Mesodermal cell (in vitro differentiated cells): Measurements from ENCODE around the gene MYBL2.

Source experiments
- H3K27ac ChIP-seq: 2 replicates; pipeline ENCODE4 v1.7.0; 2013; ENCODE audit warnings: mild to moderate bottlenecking, low read depth, low read length, moderate library complexity; ENCODE audit not compliant: severe bottlenecking
- H3K36me3 ChIP-seq: 2 replicates; pipeline ENCODE4 v1.7.1; 2013; ENCODE audit warnings: mild to moderate bottlenecking, low read length, moderate library complexity; ENCODE audit not compliant: control insufficient read depth, insufficient read depth
- H3K4me1 ChIP-seq: one replicate; pipeline ENCODE4 v1.7.1; 2013; ENCODE audit warnings: mild to moderate bottlenecking, low read length; ENCODE audit not compliant: insufficient read depth, control insufficient read depth, poor library complexity, severe bottlenecking
- H3K4me3 ChIP-seq: 2 replicates; pipeline ENCODE4 v1.7.0; 2013; ENCODE audit warnings: low read length, control low read depth, mild to moderate bottlenecking; ENCODE audit not compliant: insufficient read depth, poor library complexity, severe bottlenecking; ENCODE audit errors: extremely low read depth
- H3K9me3 ChIP-seq: 2 replicates; pipeline ENCODE4 v1.7.1; 2013; ENCODE audit warnings: mild to moderate bottlenecking, low read length, moderate library complexity; ENCODE audit not compliant: control insufficient read depth
- WGBS, 2 experiments: methylation state at CpG; one replicate each; pipeline ENCODE4 v1.1.5; 2013; ENCODE audit warnings: missing lambda C conversion rate in 2 of 2; ENCODE audit not compliant: insufficient coverage in 2 of 2; 5-methylcytosine and 5-hydroxymethylcytosine counted together

MYBL2 gene

DNA sequence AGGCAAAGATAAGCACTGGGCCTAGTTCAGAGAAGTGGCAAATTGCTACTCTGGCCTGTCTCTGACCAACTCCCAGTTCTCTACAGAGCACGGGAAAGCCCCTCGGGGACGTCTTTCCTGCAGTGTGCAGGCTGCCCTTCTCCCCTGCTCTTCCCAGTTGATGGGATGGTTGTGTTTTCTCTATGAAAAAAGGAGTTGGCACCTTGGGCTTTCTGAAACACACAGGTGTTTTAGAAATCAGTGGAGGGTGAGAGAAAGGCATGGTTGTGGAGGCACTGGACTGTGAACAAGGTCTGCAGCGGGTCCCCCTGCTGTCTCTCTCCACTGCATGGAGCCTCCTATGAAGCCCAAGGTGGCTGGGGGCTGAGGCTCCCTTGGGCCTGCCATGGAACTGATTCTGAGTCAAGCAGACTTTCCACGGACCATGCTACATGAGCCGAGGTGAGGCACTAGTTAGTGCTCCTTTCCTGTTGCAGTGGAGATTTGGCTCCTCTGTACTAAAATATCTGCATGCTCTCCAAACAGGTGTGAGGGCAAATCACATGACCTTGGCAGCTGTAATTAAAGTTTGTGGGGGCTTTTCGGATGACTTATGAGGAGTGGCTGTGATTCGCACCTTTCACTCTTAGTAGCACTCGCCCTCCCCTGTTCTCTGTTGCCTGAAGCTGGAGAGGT lies 43.6 kb downstream of the MYBL2 start:
- no peak overlapping the region for H3K27ac ChIP-seq
- H3K36me3 ChIP-seq = peaks cover 93% of the 10 kb centered on the region
- H3K4me1 ChIP-seq = no peaks in the 10 kb centered on the region
- no peak overlapping the region for H3K4me3 ChIP-seq
- no peaks in the 10 kb centered on the region for H3K9me3 ChIP-seq
- 92 to 100% methylated on average over 2 to 8 of the region's 9 CpGs for WGBS, 2 experiments

- Histone ChIP-seq H3K4me1 (no peaks in the 10 kb centered on the region), H3K27ac (no peak overlapping the region), H3K36me3 (peaks cover 95% of the 10 kb centered on the region), H3K9me3 (no peaks in the 10 kb centered on the region), H3K4me3 (no peak overlapping the region)
- WGBS, 2 experiments = 96 to 100% methylated on average over 6 to 15 of the region's 15 CpGs
These were observed 44.3 kb downstream of the MYBL2 start for GRCh38 chr20:43711098-43711654.

GRCh38 chr20:43715044-43715443 lies 48.1 kb downstream of the MYBL2 start:
- H3K4me3 ChIP-seq = no peak overlapping the region
- no peaks in the 10 kb centered on the region for H3K9me3 ChIP-seq
- WGBS, 2 experiments = 93 to 97% methylated on average over 6 to 7 of the region's 9 CpGs
- peaks cover 74% of the 10 kb centered on the region for H3K36me3 ChIP-seq
- no peaks in the 10 kb centered on the region for H3K4me1 ChIP-seq
- no peak overlapping the region for H3K27ac ChIP-seq

DNA sequence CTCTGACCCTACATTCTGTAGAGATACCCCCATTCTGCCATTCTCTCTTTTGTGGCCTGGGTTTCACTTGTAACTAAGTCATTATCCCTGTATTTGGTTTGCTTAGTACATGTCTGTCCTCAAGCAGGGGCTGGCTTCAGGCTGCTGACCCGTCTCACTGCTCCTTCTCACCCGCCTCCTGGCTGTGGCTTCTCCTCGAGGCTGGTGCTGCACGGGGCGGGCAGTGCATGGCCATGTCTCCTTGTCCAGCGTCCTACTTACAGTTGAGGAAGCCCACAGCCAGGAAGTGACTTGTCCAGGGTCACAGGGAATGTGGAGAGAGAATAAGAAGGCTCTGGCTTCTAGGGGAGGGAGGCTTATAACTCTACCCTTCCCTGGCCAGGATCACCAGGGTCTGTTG lies 48.6 kb downstream of the MYBL2 start:
- H3K9me3 ChIP-seq = no peaks in the 10 kb centered on the region
- H3K27ac ChIP-seq = no peak overlapping the region
- no peaks in the 10 kb centered on the region for H3K4me1 ChIP-seq
- H3K4me3 ChIP-seq = no peak overlapping the region
- H3K36me3 ChIP-seq = peaks cover 69% of the 10 kb centered on the region
- 86 to 93% methylated on average over 1 to 2 of the region's 6 CpGs for WGBS, 2 experiments

DNA sequence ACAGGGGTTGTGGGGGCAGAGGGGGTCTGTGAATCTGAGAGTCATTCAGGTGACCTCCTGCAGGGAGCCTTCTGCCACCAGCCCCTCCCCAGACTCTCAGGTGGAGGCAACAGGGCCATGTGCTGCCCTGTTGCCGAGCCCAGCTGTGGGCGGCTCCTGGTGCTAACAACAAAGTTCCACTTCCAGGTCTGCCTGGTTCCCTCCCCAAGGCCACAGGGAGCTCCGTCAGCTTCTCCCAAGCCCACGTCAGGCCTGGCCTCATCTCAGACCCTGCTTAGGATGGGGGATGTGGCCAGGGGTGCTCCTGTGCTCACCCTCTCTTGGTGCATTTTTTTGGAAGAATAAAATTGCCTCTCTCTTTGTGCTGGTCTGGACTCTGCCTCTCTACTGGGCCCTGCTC lies 49.2 kb downstream of the MYBL2 start:
- Histone ChIP-seq H3K4me1 (no peaks in the 10 kb centered on the region), H3K9me3 (no peaks in the 10 kb centered on the region), H3K4me3 (no peak overlapping the region), H3K36me3 (peaks cover 63% of the 10 kb centered on the region), H3K27ac (no peak overlapping the region)
- WGBS, 2 experiments = 72 to 85% methylated on average over 2 of the region's 4 CpGs

DNA sequence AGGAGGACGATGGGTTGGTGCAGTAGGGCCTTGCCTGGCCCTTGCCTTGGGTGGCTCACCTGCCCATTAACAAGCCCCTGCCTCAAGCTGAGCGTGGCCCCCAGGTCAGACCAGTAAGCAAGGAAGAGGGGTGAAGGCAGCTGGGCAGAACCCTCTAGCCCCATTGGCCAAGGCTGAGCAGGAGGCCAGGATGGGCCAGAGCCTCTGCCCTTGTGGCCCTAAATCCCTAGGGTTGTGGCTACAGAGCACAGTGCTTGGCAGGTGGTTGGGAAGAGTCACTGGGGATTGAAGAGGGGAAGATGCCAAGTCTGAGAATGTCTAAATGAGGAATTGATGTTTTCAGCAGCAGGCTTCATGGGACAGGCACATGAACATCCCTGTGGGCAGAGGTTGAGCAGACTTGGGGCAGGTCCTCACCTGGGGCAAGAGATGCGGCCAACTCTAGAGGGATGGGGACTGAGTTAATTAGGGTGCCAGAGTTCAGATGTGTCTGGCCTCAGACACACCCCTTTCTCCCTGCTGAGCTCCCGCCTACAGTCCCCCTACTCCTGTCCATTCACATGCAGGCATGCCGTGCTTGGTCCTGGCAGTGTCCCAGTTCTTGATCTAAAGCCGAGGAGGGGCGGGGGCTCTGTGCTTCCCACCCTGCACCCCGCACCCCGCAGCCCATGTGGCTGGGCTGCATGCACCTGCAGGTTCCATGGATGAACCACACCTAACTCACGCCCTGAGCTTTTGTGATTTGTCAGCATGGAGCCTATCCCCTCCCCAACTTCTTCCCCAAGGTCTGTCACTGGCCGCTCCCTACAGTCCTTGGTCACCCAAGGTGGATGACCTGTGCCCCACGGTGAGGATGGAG lies 50.1 kb downstream of the MYBL2 start:
- Histone ChIP-seq H3K4me1 (no peaks in the 10 kb centered on the region), H3K4me3 (no peak overlapping the region), H3K36me3 (peaks cover 55% of the 10 kb centered on the region), H3K9me3 (no peaks in the 10 kb centered on the region), H3K27ac (no peak overlapping the region)
- 92 to 97% methylated on average over 10 of the region's 12 CpGs for WGBS, 2 experiments

DNA sequence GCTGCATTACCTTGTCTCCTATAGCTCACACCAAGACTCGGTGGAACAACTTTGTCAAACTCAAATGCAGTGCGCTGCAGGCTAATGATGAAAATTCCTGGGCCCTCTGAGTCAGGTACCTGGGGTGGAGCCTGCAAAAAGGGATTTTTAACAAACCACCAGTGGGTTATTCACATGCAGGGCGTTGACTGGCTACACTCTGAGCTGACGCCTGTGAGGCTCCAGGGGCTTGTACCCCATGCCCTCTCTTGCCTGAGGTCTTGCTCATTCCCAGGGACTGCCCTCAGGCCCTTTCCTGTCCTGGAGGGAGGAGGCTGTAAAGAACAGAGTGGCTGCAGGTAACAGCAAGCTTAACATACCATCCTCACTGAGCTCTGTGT lies 50.7 kb downstream of the MYBL2 start:
- Histone ChIP-seq H3K9me3 (no peaks in the 10 kb centered on the region), H3K4me1 (no peaks in the 10 kb centered on the region)
- 89 to 95% methylated on average over 4 of the region's 4 CpGs for WGBS, 2 experiments

GRCh38 chr20:43720007-43720406 lies 53.1 kb downstream of the MYBL2 start:
- WGBS, 2 experiments = 100% methylated on average over 1 of the region's 1 CpG; no CpG with 5 or more reads in 1 of the 2 experiments
- no peak overlapping the region for H3K4me3 ChIP-seq
- H3K27ac ChIP-seq = no peak overlapping the region
- peaks cover 27% of the 10 kb centered on the region for H3K36me3 ChIP-seq
- no peaks in the 10 kb centered on the region for H3K4me1 ChIP-seq
- no peaks in the 10 kb centered on the region for H3K9me3 ChIP-seq

More for the DNA sequence above, 50.7 kb downstream of the MYBL2 start:
- peaks cover 48% of the 10 kb centered on the region for H3K36me3 ChIP-seq
- H3K4me3 ChIP-seq = no peak overlapping the region
- no peak overlapping the region for H3K27ac ChIP-seq

DNA sequence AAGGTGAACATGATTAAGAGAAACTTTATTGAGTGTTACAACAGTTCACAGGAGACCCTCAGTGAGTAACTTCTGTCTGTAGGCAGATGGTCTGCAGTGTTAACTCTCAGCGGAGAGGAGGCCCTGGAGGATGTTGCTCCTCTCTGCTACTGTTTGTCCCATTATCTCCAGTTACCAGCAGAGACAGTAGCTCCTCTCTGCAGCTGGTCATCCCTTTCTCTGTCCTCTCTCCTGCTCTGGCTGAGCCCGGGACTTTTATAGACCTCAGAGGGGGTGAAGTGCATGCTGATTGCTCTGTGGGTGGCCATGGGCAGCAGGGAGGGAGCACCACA lies 54.1 kb downstream of the MYBL2 start:
- 0% methylated on average over 1 to 2 of the region's 2 CpGs for WGBS, 2 experiments
- H3K36me3 ChIP-seq = peaks cover 16% of the 10 kb centered on the region
- no peaks in the 10 kb centered on the region for H3K9me3 ChIP-seq
- no peaks in the 10 kb centered on the region for H3K4me1 ChIP-seq
- H3K27ac ChIP-seq = no peak overlapping the region
- no peak overlapping the region for H3K4me3 ChIP-seq

GRCh38 chr20:43721429-43722152 lies 54.7 kb downstream of the MYBL2 start:
- H3K9me3 ChIP-seq = no peaks in the 10 kb centered on the region
- no peaks in the 10 kb centered on the region for H3K4me1 ChIP-seq
- no peak overlapping the region for H3K4me3 ChIP-seq
- H3K27ac ChIP-seq = no peak overlapping the region
- peaks cover 11% of the 10 kb centered on the region for H3K36me3 ChIP-seq
- 73 to 79% methylated on average over 13 of the region's 15 CpGs for WGBS, 2 experiments
